CD1c-positive myeloid dendritic cell (primary cell): Measurements from ENCODE around the gene LAIR2.

Source experiments
- DNase-seq: peaks from one replicate; pipeline ENCODE4 v3.0.0-alpha.2; 2016; ENCODE audit errors: extremely low spot score

Gene LAIR2

GRCh38 chr19:54534156-54534555, 31.5 kb downstream of the LAIR2 start:
- no peak for DNase-seq

- DNase-seq, result no peak
Observed at GRCh38 chr19:54535601-54536000, 33.0 kb downstream of the LAIR2 start.

GRCh38 chr19:54536956-54537355, 34.3 kb downstream of the LAIR2 start:
- DNase-seq, result no peak

- DNase-seq, result no peak
Observed at GRCh38 chr19:54541712-54542111, 39.1 kb downstream of the LAIR2 start.

GRCh38 chr19:54548806-54549205, 46.2 kb downstream of the LAIR2 start:
- no peak for DNase-seq

GRCh38 chr19:54549224-54549623, 46.6 kb downstream of the LAIR2 start:
- DNase-seq, result no peak

- DNase-seq, result no peak
Observed at GRCh38 chr19:54551293-54551692, 48.7 kb downstream of the LAIR2 start.

GRCh38 chr19:54551950-54552912, 49.6 kb downstream of the LAIR2 start:
- DNase-seq, result peak; percentile 49

- DNase-seq, result no peak
Observed at GRCh38 chr19:54552913-54553310, 50.3 kb downstream of the LAIR2 start.

GRCh38 chr19:54554006-54554405, 51.4 kb downstream of the LAIR2 start:
- DNase-seq, result no peak

- no peak for DNase-seq
Observed at GRCh38 chr19:54554896-54555295, 52.3 kb downstream of the LAIR2 start.

GRCh38 chr19:54556194-54556593, 53.6 kb downstream of the LAIR2 start:
- DNase-seq, result no peak

- no peak for DNase-seq
Observed at GRCh38 chr19:54558339-54558738, 55.7 kb downstream of the LAIR2 start.
